ENCODE measurements around the gene LYAR. TPM values are rescaled to one million over a fixed set of nuclear protein-coding genes. Genes with fewer than 3 reads are reported as not detected.

LYAR gene
- total RNA-seq, 4 donors from 2014 or later: 9.9 to 26.6 (median 23.1) TPM

- in situ Hi-C loops (cut with MboI; ENCODE audit: low sequenced_read_pairs in 4 of 4): loop anchor here in 1 of 4 donors (25.0 kb wide), 1 partner anchor 267 kb away; the partner anchor contains the start of gene STX18
These were observed 19.4 kb downstream of the LYAR start for GRCh38 chr4:4270529-4270928.

GRCh38 chr4:4269856-4270255, 20.1 kb downstream of the LYAR start:
- in situ Hi-C loops (cut with MboI; ENCODE audit: low sequenced_read_pairs in 4 of 4): loop anchor here in 1 of 4 donors (25.0 kb wide), 1 partner anchor 267 kb away; the partner anchor contains the start of gene STX18

More at GRCh38 chr4:4270529-4270928, 19.4 kb downstream of the LYAR start:
- no peaks in the 10 kb centered on the region for H3K4me1 ChIP-seq
- no peaks in the 10 kb centered on the region for H3K27me3 ChIP-seq
- intact Hi-C loops (cut with DNase I; ENCODE audit: low total_unique reads): no loop called here
- peaks cover 0 to 64% of the 10 kb centered on the region in 2 donors for H3K36me3 ChIP-seq
- ATAC-seq: no peak
- no peak overlapping the region for H3K4me3 ChIP-seq
- H3K27ac ChIP-seq: no peak overlapping the region
- H3K9me3 ChIP-seq: no peaks in the 10 kb centered on the region
- no peak for TF ChIP-seq CTCF (IDR thresholded peaks at IDR 0.05 in 4 of 5, conservative IDR thresholded peaks at IDR 0.05 in 1 of 5)
- TF ChIP-seq POLR2A (IDR thresholded peaks at IDR 0.05): no peak
- DNase-seq: no peak

GRCh38 chr4:4269331-4269731, 20.6 kb downstream of the LYAR start:
- DNase-seq (no peak), ATAC-seq (no peak)
- no peak for TF ChIP-seq CTCF (IDR thresholded peaks at IDR 0.05 in 4 of 5, conservative IDR thresholded peaks at IDR 0.05 in 1 of 5)
- TF ChIP-seq POLR2A (IDR thresholded peaks at IDR 0.05): no peak
- H3K27me3 ChIP-seq: no peaks in the 10 kb centered on the region
- in situ Hi-C loops (cut with MboI; ENCODE audit: low sequenced_read_pairs in 4 of 4) (loop anchor here in 1 of 4 donors (25.0 kb wide), 1 partner anchor 268 kb away; the partner anchor contains the start of gene STX18), intact Hi-C loops (cut with DNase I; ENCODE audit: low total_unique reads) (no loop called here)
- H3K27ac ChIP-seq: peak overlapping the region in 1 of 4 donors; percentile 2
- H3K9me3 ChIP-seq: no peaks in the 10 kb centered on the region
- no peaks in the 10 kb centered on the region for H3K4me1 ChIP-seq
- H3K36me3 ChIP-seq: peaks cover 0 to 52% of the 10 kb centered on the region in 2 donors
- H3K4me3 ChIP-seq: no peak overlapping the region

More at GRCh38 chr4:4269856-4270255, 20.1 kb downstream of the LYAR start:
- Histone ChIP-seq H3K27me3 (no peaks in the 10 kb centered on the region), H3K36me3 (peaks cover 0 to 57% of the 10 kb centered on the region in 2 donors), H3K4me3 (no peak overlapping the region), H3K9me3 (no peaks in the 10 kb centered on the region), H3K27ac (peak overlapping the region in 1 of 4 donors; percentile 2), H3K4me1 (no peaks in the 10 kb centered on the region)
- ATAC-seq (no peak), DNase-seq (no peak)
- TF ChIP-seq CTCF (IDR thresholded peaks at IDR 0.05 in 4 of 5, conservative IDR thresholded peaks at IDR 0.05 in 1 of 5) (no peak), POLR2A (IDR thresholded peaks at IDR 0.05) (no peak)
- intact Hi-C loops (cut with DNase I; ENCODE audit: low total_unique reads): no loop called here

- in situ Hi-C loops (cut with MboI; ENCODE audit: low sequenced_read_pairs in 4 of 4): loop anchor here in 1 of 4 donors (25.0 kb wide), 1 partner anchor 269 kb away; the partner anchor contains the start of gene STX18
- TF ChIP-seq CTCF (IDR thresholded peaks at IDR 0.05 in 4 of 5, conservative IDR thresholded peaks at IDR 0.05 in 1 of 5) (no peak), POLR2A (IDR thresholded peaks at IDR 0.05) (no peak)
- no peak overlapping the region for H3K27ac ChIP-seq
- no peaks in the 10 kb centered on the region for H3K9me3 ChIP-seq
- H3K4me3 ChIP-seq: no peak overlapping the region
- no peak for DNase-seq
- no peaks in the 10 kb centered on the region for H3K4me1 ChIP-seq
- H3K27me3 ChIP-seq: no peaks in the 10 kb centered on the region
- no peak for ATAC-seq
- intact Hi-C loops (cut with DNase I; ENCODE audit: low total_unique reads): no loop called here
- peaks cover 0 to 47% of the 10 kb centered on the region in 2 donors for H3K36me3 ChIP-seq
These were observed 21.2 kb downstream of the LYAR start for GRCh38 chr4:4268776-4269175.

All from gastrocnemius medialis (tissue), 4 donors.